EL (cell line): Measurements from ENCODE around the gene SLC22A17.
"Not testable (repeated sequence)": the region's sequence is repeated elsewhere in the genome, so short reads cannot be mapped to it uniquely, and the experiment has no call there.

Source experiments
- DNase-seq: peaks from one replicate; pipeline ENCODE4 v3.0.0-alpha.2; 2016

SLC22A17 gene

DNA sequence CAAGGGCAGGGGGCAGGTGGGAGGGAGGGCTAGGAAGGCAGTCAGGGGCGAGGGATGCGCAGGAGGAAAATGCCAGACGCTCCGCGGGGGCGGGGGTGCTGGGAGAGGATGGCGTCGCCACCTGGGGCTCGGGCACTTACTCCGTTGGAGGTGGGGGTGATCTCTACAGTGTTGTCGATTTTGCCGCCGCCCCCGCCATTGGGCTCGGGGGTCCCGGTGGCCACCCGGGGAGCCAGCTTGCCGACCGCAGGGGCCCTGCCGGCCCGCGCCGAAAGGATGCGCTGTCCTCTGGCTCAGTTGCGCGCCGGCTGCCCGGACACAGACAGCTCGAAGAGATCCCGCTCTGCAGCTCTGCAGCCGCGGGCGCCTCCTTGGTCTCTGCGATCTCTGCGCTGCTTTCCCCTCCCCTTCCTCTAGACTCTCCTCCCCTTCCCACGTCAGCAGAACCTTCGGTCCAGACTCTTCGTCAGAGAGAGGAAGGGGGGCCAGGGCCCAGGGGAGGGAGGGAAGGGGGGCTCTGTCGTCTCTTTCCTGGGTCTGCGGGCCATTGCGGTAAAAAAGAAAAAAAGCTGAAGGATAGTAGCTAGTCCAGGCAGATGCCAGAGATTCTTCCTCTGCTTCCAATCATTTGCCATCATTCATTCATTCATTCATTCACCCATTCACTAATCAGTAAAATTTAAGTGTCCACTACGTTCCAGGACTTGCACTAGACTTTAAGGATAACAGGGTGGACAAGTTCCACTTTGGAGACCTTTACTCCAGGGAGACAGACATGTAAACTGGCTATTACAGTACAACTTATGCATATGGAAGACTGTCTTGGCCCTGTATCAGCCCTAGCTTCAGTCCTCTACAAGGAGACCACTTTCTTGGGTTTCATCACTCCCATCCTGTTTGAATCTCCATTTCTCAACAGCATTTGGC is at the start of gene SLC22A17:
Gene SLC22A17 (minus strand): TSS at position 382 of the 927 bp plus-strand sequence.
- DNase-seq: peak; percentile 88

DNA sequence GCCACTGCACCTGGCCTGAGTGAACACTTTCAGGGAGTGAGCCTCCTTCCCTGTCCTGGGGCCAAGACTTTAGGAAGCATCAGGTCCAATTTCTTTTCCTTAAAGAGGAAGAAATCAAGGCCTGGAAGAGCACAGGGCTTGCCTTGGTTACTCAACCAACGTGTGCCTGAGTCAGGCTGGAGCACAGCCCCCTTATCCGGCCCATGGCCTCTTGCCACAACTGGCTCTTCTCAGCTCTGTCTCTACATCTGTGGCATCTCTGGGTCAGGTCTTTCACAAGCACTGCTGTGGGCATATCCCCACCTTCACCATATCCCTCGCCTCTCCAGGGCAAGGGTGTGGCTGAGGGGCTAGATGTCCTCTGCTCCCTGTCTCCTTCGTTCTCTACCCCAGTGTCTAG is 48.6 kb upstream of the SLC22A17 start:
- DNase-seq: no peak

DNA sequence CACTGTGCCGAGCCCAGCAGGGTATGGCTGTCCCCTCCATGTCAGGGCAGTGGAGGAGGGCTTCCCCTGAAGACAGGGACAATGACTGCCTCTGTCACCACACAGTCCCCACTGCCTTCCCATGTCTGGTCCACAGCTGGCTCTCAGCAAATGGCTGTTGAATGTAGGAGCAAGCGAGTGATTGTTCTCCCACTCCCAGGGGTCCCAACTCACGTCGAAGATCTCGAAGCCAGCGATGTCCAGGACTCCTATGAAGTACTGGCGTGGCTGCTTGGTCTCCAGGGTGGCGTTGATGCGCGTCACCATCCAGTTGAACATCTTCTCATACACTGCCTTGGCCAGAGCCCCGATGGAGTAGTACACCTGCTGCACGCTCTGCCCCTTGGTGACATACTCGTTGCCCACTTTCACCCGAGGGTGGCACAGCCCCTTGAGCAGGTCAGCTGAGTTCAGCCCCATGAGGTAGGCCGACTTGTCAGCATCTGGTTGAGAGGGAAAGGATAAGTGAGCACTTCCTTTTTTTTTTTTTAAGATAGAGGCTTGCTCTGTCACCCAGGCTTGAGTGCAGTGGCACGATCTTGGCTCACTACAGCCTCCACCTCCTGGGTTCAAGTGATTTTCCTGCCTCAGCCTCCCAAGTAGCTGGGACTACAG is 47.9 kb upstream of the SLC22A17 start:
- DNase-seq: not testable (repeated sequence)

DNA sequence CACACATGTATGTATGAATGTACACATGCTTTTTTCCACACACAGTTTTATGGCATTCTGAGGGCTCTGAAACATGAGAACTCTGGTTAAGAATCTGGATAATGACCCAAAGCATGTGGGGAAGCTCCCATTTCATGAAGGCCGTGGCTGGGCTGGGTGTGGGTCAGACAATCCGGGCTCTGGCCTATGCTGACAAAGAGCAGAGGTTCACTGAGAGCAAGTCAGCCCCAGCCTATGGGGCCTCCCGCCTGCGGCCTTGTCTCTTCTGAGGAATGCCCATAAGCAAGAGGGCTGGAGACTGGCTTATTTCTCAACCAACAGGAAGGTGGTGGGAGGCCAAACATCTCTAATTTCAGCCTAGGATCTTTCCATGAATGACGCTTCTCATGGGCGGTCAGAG is 46.9 kb upstream of the SLC22A17 start:
- DNase-seq: no peak

DNA sequence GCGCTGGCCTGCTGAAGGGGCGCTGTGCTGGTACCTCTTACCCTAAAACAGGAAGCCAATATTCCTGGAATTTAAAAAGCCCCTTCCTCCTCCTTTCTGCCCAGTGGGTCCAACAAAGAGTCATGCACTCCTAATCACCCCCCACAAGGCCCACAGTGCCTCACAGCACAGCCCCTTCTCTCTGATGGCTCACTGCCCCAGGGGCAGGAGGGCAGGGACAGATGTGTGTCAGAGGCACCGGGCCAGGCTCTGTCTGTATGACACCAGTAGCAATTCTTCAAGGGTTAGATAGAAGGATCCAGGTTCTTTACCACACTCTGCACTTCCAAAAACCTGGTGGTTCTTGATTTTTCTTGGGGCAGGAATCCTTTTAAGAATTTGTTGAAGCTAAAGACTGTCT is 46.4 kb upstream of the SLC22A17 start:
- no peak for DNase-seq

DNA sequence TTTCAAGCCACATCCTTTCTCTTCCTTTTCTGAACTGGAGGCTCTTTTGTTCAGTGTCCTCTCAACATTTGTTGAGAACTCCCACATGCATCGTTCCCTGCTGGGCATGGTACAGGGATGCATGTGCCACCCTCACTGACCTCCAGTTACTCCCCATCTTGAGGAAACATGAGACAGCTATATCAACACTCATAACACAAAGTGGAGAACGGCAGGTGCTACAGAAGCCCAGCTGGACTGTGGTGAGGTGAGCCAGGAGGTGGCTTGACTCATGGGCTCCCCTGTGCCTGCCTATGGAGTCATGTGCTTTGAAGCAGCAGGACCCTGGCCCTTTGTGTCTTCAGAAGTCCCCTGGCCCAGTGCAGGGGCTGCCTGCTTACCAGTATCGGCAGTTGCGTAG is 45.7 kb upstream of the SLC22A17 start:
- DNase-seq: no peak

DNA sequence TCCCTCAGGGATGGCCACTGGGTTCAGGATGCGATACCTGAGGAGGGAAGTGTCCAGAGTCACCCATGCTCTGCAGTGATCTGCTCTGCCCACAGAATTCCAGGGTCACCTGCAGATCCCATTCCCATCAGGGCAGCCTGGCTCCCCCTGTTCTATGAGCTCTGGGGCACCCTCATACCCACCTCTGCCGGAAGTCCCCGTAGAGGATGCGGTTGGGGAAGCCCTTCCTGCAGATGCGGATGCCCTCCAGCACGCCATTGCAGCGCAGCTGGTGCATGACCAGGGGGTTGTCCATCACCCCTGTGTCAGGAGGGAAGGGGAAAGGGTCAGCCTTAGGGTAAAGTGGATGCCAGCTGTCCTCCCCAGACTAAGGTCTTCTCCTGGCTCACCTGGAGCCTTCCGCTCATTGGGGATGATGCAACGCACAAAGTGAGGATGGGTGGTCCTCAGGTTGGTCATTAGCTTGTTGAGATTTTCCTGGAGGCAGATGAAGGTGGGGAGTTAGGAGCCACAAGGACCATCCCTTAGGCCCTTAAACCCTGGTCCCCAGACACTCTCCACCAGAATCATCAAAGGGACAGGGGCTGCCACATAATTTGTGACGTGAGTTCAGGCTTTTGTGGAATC is 44.2 kb upstream of the SLC22A17 start:
- DNase-seq: no peak

DNA sequence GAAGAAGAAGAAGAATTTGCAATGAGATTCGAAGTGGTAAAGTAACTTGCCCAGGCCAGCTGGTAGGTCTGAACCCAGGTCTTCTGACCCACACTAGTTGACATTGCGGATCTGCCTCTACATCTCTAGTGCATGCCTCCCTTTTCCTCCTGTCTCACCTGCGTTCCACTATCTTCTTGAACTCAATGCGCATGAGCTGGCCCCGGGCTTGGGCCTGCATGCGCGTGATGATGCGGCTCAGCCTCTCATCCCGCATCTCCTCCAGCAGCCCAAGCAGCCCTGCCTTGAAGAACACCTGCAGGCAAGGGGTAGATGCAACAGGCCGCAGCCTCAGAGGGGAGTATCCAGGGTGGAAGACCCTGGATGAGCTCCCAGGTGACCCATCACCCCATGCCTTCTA is 43.4 kb upstream of the SLC22A17 start:
- no peak for DNase-seq

DNA sequence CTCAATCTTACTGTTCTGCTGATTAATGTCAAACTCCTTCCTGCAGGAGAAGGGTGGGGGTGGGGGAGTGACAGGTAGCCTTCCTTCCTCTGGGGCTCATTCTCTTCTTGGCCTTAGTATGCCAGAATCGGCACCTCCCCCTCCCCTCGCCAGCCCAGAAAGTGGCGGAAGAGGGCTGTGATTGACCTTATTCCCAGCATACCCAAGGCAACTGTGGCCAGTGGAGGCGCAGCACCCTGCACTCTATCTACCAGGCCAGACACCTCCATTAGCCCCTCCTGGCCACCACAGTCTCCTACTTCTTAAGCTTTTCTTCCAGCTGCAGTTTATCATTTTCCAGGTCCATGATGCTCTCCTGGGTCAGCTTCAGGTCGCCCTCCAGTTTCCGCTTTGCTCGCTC is 39.9 kb upstream of the SLC22A17 start:
- no peak for DNase-seq

DNA sequence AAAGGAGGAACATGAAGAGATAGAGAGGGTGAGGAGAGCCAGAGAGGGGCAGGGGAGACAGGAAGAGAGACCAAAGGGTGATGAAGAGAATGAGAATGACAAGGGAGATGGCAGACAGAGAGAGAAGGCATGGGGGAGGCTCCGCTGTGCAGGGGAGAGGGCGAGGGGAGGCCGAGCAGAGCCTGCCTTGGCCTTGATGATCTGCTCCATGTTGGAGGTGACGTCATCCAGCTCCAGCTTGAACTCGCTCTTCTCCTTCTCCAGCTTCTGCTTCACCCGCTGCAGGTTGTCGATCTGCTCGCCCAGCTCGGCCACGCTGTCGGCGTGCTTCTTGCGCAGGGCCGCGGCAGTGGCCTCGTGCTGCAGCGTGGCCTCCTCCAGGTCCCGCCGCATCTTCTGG is 37.2 kb upstream of the SLC22A17 start:
- DNase-seq: not testable (repeated sequence)

DNA sequence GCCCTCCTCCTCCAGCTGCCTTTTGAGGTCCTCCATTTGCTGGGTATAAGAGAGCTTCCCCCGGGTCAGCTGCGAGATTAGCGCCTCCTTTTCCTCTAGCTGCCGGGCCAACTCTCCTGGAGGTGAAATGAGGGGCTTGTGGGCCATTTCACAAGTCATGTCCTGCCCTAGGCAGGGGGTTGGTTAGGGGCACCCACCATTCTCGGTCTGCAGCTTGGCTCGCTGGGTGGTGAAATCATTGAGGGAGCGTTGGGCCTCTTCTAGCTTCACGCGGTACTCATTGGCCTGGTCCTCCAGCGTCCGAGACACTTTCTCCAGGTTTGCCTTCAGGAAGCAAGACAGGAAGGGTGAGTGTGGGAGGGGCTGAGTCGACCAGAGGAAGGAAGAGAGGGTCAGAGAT is 36.7 kb upstream of the SLC22A17 start:
- DNase-seq: no peak

DNA sequence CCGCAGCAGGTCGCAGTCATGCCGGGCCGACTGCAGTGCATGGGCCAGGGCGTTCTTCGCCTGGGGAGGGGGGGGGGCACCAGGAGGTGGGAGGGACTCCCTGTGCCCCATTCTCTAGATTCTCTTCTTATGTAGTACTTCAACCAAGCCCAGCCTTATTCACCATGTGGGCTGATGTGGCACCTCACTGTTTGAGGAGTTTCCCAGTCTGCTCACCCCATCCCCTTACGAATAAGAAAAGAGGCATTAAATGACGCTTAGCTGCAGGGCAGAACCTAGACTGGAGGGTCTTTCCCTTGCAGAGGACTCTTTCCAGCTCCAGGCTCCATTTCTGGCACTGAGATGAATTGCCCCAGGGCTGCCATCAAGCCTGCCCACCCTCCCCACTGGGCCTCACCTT is 36.3 kb upstream of the SLC22A17 start:
- no peak for DNase-seq

DNA sequence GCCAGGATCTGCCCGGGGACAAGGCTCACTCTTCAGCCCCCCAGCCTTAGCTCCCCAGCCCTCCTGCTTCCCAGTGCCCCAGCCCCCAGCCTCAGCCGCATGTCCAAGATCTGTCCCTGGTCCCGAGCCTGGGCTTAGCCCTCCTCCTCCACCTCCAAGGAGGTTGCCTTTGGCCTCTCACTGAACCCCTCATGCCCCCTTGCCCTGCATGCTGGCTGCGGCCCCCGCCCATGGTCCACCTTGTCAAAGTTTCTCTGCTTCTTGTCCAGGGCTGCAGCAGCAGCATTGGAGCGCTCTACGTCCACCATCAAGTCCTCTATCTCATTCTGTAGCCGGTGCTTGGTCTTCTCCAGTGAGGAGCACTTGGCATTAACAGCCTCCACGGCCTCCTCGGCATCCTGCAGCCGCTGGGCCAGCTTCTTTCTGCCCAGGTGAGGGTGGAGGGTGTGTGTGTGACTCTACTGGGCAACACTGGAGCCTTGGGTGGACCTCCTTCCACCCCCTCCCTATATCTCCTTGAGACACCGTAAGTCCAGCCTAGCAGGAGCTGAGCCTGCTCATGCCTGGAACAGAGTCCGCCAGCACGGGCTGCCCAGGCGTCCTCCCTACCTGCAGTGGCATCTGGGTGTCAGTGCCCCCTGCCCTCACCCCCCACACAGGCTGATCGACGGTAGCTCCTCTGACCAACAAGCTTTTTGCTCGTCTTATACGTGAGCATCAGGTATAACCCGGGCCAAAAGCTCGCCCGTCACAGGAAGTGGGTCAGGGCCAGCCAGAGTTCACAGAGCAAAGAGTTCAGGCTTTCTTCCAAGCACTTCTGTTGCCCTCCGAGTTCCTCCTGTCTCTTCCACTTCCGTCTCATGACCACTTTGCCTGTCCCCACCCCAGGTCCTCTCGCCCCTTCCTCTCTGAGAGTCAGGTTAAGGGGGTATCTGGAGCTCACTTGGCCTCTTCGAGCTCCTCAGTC is 35.5 kb upstream of the SLC22A17 start:
- no peak for DNase-seq

DNA sequence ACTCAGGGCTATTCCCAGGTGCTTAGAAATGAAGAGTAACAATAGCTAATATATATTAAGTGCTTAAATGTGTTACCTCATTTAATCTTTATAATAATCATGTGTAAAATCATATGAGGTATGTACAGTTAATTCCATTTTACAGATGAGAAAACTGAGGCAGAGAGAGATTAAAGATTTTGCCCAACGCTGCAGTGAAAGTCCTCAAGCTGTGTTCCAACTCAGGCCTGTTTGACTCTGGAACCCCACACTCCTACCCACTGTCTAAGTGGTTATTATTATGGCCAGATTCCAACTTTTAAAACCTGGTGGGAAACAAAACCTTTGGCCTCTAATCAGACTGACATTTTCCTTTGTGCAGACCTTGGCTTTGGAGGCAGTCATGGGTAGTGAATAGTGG is 34.3 kb upstream of the SLC22A17 start:
- DNase-seq: no peak

DNA sequence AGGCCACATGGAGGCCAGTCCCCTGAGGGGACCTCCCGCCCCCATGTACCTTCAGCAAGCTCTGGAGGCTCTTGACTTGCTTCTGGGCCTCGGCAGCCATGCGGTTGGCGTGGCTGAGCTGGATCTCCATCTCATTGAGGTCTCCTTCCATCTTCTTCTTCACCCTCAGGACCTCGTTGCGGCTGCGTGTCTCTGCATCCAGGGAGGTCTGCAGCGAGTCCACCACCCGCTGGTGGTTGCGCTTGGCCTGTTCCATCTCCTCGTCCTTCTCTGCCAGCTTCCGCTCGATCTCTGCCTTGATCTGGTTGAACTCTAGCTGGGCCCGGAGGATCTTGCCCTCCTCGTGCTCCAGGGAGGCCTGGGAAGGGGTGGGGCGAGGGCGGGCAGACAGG is 33.6 kb upstream of the SLC22A17 start:
- DNase-seq: not testable (repeated sequence)

DNA sequence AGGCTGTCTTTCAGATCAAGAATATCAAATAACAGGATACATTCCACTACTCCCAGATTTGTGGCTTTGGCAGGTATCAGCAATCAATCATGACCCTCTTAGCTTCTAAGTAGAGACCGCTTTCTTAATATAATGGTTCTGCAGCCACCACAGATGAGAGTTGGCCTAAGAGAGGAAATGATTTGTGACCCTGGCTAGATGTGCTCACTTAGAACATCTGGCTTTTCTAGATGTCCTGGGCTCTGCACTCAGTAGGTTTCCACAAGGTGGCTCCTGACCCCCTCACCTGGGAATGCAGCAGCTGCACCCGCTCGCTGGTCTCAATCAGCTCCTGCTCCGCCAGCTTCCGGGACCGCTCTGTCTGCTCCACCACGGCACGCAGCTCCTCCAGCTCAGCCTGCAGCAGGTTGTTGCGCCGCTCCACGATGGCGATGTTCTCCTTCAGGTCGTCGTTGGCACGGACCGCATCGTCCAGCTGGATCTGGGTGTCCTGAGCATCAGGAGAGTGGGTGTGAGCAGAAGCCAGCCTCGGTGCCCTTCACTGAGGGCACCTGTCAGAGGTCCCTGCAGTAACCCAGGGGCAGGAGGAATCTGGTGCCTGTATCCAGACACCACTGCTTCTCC is 33.1 kb upstream of the SLC22A17 start:
- no peak for DNase-seq

DNA sequence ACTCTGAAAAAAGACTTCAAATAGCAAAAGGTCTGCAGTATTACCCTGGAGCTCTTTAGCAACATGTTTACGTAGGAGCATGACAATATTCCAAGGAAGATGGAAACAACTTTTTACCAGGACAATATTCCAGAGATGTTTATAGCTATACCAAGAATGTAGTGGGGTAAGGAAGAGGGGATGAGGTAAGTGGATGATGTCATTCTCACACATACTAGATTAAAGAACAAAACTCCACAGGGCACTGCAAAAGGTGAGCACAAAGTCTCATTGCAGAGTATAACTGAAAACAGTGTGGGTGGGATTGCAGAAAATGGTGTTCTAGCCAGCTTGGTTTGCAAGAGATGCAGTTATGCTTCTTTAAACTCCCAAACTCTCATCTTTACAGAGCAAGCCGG is 32.6 kb upstream of the SLC22A17 start:
- no peak for DNase-seq

DNA sequence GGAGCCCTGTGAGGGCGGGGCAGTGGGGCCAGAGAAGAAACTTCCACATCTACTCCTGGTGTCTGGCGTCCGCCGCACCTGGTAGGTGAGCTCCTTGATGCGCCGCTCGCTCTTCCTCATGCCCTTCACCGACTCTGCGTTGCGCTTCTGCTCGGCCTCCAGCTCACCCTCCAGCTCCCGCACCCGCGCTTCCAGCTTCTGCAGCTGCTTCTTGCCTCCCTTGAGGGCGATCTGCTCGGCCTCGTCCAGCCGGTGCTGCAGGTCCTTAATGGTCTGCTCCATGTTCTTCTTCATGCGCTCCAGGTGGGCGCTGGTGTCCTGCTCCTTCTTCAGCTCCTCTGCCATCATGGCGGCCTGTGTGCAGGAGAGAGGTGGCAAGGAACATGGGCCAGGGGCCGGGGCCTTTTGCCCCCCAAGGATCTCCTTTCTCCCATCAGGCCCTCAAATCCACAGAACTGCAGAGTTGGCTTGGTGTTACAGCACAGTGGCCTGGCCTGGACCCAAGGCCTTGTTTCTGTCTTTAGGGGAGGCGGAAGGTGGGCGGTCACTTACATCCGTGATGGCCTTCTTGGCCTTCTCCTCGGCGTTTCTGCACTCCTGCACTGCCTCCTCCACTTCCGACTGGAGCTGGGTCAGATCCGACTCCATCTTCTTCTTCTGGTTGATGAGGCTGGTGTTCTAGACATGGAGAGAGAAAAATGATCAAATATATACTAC is 31.8 kb upstream of the SLC22A17 start:
- no peak for DNase-seq

DNA sequence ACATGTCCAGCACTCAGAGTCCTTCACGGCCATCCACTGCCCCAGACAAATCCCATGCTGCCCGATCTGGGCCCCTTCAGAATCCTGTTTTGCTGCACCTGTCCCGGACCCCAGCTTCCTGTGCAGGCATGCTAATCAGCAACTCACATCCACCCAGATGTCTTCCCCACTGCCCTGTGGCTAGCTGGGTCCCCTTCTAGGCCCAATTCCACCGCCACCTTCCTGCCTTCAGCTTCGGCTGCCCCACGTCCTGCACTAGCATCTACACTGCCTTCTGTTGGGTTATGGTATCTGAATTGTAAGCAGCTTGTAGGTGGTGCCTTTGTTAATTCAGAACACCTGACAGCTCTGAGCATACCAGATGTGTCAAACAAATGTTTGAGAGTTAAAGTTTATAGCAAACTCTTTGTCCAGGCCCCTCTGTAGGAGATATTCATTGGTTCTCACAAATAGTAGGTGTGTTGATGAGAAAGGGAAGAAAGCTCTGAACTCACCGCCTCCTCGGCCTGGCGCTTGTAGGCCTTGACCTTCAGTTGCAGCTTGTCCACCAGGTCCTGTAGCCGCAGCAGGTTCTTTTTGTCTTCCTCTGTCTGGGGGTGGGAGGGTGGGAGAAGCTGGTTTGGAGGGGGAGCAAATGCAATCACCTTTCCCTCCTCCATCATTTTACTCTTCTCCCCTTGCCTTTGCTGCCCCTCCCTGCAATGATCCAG is 30.2 kb upstream of the SLC22A17 start:
- no peak for DNase-seq

DNA sequence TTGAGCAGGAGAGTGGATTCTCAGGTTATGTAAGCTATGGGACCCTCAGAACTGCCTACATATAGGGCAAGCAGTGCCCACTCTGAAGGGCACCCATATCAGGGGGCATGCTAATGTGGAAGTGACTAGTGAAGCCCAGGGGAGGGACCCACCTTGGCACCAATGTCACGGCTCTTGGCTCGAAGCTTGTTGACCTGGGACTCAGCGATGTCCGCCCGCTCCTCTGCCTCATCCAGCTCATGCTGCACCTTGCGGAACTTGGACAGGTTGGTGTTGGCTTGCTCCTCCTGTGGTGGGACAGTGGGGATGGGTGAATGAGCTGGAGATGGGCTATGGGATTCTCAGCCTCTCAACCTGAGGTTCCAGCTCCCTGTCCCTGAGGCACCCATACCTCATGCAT is 29.6 kb upstream of the SLC22A17 start:
- DNase-seq: no peak

DNA sequence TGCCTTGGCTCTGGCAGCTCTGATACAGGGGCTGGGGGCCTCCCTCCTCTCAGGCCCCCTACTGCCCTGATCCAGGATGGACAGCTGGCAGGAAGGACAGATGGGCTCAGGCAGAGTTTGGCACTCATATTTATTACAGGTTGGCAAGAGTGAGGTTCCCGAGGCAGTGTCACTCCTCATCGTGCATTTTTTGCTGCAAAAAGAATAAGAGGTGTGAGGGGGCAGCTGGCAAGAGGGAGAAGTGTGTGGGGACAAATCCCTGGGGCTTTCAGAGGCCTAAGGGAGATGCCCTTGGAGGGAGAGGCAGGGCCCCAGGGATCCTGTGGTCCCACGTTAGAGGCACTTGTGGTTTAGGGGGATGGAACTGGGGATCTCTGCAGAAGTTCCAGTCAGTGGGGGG is 29.2 kb upstream of the SLC22A17 start:
- no peak for DNase-seq
